Measurements from ENCODE around the gene B4GALNT1. TPM values are rescaled to one million over a fixed set of nuclear protein-coding genes. Genes with fewer than 3 reads are reported as not detected.
"Not testable (repeated sequence)": the region's sequence is repeated elsewhere in the genome, so short reads cannot be mapped to it uniquely, and the experiment has no call there.

Gene B4GALNT1
- total RNA-seq, 2 donors from 2014 or later = 0.32 to 0.88 TPM

- peaks cover 40% of the 10 kb centered on the region for H3K27me3 ChIP-seq
- no peak overlapping the region for H3K4me3 ChIP-seq
- intact Hi-C loops (cut with DNase I) = loop anchor here (2.0 to 5.0 kb wide), 2 partner anchors 37 to 157 kb away; no protein-coding TSS in a partner anchor
- H3K4me1 ChIP-seq = peaks cover 11% of the 10 kb centered on the region
- DNase-seq = no peak
- no peaks in the 10 kb centered on the region for H3K9me3 ChIP-seq
- H3K27ac ChIP-seq = no peak overlapping the region
- no peak overlapping the region for H3K9ac ChIP-seq (ENCODE audit: low read depth in 2 of 2, low read length in 2 of 2)
- no peak for TF ChIP-seq CTCF (IDR thresholded peaks at IDR 0.05)
- no peaks in the 10 kb centered on the region for H3K36me3 ChIP-seq
Measured at GRCh38 chr12:57619434-57620244, 13.4 kb downstream of the B4GALNT1 start.

DNA sequence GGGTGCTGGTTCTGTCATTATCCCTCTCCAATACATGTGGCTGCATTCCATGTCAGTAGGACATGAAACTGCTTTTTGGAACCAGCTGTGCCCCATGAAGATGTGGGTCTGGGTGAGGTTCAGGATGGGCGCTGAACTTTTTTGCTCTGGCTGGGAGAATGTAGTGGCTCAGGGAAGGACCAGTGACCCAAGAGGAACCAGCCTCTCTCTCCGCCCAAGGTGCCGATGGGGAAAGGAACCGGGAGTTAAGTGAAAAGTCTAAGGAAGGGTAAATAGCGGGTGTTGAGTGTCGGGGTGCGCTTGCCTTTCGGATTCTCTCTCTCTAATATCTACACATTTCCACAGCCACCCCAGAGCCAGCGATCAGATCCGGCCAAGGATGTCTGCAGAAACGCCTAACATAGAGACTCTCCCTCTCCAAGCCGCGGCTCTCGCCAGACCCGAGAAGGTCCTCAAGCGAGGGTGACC, 14.0 kb downstream of the B4GALNT1 start:
- Histone ChIP-seq H3K9me3 (no peaks in the 10 kb centered on the region), H3K4me3 (no peak overlapping the region), H3K4me1 (peaks cover 11% of the 10 kb centered on the region), H3K27me3 (peaks cover 39% of the 10 kb centered on the region), H3K36me3 (no peaks in the 10 kb centered on the region), H3K27ac (no peak overlapping the region), H3K9ac (ENCODE audit: low read depth in 2 of 2, low read length in 2 of 2) (no peak overlapping the region)
- no peak for TF ChIP-seq CTCF (IDR thresholded peaks at IDR 0.05)
- DNase-seq = no peak
- intact Hi-C loops (cut with DNase I) = no loop called here

- H3K9me3 ChIP-seq; H3K27ac ChIP-seq; H3K36me3 ChIP-seq; H3K9ac ChIP-seq (ENCODE audit: low read depth in 2 of 2, low read length in 2 of 2); H3K4me3 ChIP-seq; intact Hi-C loops (cut with DNase I); DNase-seq: not testable (repeated sequence)
- peaks cover 11% of the 10 kb centered on the region for H3K4me1 ChIP-seq
- peaks cover 33% of the 10 kb centered on the region for H3K27me3 ChIP-seq
Measured at GRCh38 chr12:57618431-57618830, 14.6 kb downstream of the B4GALNT1 start.

DNA sequence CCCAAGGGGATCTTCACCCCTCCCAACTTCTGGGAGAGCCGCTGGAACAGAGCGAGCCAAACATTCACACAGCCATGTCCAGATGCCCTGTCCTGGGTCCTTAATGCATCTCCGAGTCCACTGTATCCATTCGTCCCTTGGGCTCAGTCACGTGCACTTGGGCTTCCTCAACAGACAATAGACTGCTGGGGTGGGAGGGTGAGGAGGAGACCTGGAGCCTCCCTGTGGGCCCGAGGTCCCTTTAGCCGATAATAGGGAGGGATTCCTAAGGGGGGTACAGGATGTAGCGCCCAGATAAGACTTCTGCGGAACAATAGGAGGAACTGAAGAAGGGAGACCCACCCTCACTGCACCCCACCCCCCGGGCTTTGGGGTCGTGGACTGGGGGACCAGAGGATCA, 15.1 kb downstream of the B4GALNT1 start:
- H3K4me1 ChIP-seq = peaks cover 11% of the 10 kb centered on the region
- H3K27me3 ChIP-seq = peaks cover 32% of the 10 kb centered on the region

GRCh38 chr12:57616383-57617101, 16.5 kb downstream of the B4GALNT1 start:
- H3K36me3 ChIP-seq = no peaks in the 10 kb centered on the region
- peaks cover 9% of the 10 kb centered on the region for H3K4me1 ChIP-seq
- peaks cover 40% of the 10 kb centered on the region for H3K27me3 ChIP-seq
- H3K9ac ChIP-seq (ENCODE audit: low read depth in 2 of 2, low read length in 2 of 2) = no peak overlapping the region
- H3K4me3 ChIP-seq = no peak overlapping the region
- intact Hi-C loops (cut with DNase I) = no loop called here
- TF ChIP-seq CTCF (IDR thresholded peaks at IDR 0.05) = no peak
- no peaks in the 10 kb centered on the region for H3K9me3 ChIP-seq
- DNase-seq = no peak
- H3K27ac ChIP-seq = no peak overlapping the region

More for the DNA sequence above, 15.1 kb downstream of the B4GALNT1 start:
- no peaks in the 10 kb centered on the region for H3K36me3 ChIP-seq
- no peak overlapping the region for H3K9ac ChIP-seq (ENCODE audit: low read depth in 2 of 2, low read length in 2 of 2)
- intact Hi-C loops (cut with DNase I) = no loop called here
- no peak overlapping the region for H3K27ac ChIP-seq
- no peak overlapping the region for H3K4me3 ChIP-seq
- no peak for TF ChIP-seq CTCF (IDR thresholded peaks at IDR 0.05)
- DNase-seq = no peak
- no peaks in the 10 kb centered on the region for H3K9me3 ChIP-seq

All from colonic mucosa (tissue), 4 donors.